Gastroesophageal sphincter (tissue), 3 donors: ENCODE results near the gene SLAMF9.

Experiments
- EP300 ChIP-seq: sonication (generic); formaldehyde crosslinking; IDR thresholded peaks from one replicate; pipeline ENCODE4 v1.6.1; 2017; ENCODE audit warnings: antibody characterized with exemption, mild to moderate bottlenecking
- POLR2AphosphoS5 ChIP-seq: sonication (generic); formaldehyde crosslinking; IDR thresholded peaks from one replicate; pipeline ENCODE4 v1.6.1; 2017; ENCODE audit warnings: antibody characterized with exemption
- TF ChIP-seq, protein P1 (sequence below), 4 experiments: fragments of 200-600 bp in 2 of 4; fragments of 450-650 bp in 2 of 4; sonication (generic) in 1 of 4; IDR thresholded peaks; one replicate each; pipeline ENCODE4 v1.5.1; 2017 to 2019; ENCODE audit warnings: antibody characterized with exemption in 4 of 4, mild to moderate bottlenecking in 2 of 4, moderate library complexity in 2 of 4

DNA sequence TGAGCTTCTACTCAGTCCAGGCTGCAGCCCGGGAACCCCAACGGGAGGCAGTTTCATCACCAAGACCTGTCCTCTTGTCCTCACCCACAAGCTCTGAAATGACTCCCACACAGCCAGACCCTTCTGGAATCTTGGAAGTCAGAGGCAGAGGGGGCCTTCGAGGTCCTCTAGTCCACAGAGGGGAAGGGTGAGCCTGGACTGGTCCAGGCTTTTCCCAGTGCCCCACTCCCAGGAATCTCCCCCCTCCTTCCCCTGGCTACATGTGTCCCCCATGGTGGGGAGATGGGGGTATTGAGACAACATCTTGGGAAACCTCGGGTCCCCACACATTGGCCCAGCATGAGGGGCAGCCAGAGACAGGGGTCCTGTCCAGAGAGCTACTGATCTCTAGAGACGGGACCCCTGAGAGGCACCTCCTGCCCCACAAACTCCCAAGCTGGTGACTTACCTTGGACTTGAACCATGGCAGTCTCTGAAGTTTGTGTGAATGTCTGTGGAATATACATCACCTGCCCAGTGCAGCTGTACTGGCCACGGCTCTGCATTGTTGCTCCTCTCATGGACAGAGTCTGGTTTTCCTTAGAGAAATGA lies 19.4 kb upstream of the SLAMF9 start:
- TF ChIP-seq POLR2AphosphoS5 (no peak), EP300 (no peak)
- TF ChIP-seq, protein P1, sequence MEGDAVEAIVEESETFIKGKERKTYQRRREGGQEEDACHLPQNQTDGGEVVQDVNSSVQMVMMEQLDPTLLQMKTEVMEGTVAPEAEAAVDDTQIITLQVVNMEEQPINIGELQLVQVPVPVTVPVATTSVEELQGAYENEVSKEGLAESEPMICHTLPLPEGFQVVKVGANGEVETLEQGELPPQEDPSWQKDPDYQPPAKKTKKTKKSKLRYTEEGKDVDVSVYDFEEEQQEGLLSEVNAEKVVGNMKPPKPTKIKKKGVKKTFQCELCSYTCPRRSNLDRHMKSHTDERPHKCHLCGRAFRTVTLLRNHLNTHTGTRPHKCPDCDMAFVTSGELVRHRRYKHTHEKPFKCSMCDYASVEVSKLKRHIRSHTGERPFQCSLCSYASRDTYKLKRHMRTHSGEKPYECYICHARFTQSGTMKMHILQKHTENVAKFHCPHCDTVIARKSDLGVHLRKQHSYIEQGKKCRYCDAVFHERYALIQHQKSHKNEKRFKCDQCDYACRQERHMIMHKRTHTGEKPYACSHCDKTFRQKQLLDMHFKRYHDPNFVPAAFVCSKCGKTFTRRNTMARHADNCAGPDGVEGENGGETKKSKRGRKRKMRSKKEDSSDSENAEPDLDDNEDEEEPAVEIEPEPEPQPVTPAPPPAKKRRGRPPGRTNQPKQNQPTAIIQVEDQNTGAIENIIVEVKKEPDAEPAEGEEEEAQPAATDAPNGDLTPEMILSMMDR (IDR thresholded peaks at IDR 0.05) = no peak
